Osteoblast (primary cell): ENCODE measurements around the gene GLCCI1. TPM values are rescaled to one million over a fixed set of nuclear protein-coding genes. Genes with fewer than 3 reads are reported as not detected.

Experiments
- DNase-seq: peaks from one replicate; pipeline ENCODE4 v3.0.0; 2011; ENCODE audit warnings: low spot score, mixed read lengths; ENCODE audit not compliant: insufficient read length; ENCODE audit errors: missing footprints
- H2AFZ ChIP-seq: 2 replicates; pipeline ENCODE4 v1.6.0; 2011; ENCODE audit warnings: mild to moderate bottlenecking, low read length
- H3K27ac ChIP-seq: 2 replicates; pipeline ENCODE4 v1.5.1; 2011; ENCODE audit warnings: mild to moderate bottlenecking, low read depth, low read length, moderate library complexity
- H3K27me3 ChIP-seq: 2 replicates; pipeline ENCODE4 v1.6.0; 2012; ENCODE audit warnings: mild to moderate bottlenecking, control low read depth, inconsistent platforms, low read length, moderate library complexity; ENCODE audit not compliant: insufficient read depth
- H3K36me3 ChIP-seq: 2 replicates; pipeline ENCODE4 v1.5.1; 2011; ENCODE audit warnings: mild to moderate bottlenecking, low read length, control low read depth, moderate library complexity; ENCODE audit not compliant: insufficient read depth
- H3K4me1 ChIP-seq: 2 replicates; pipeline ENCODE4 v1.5.1; 2011; ENCODE audit warnings: mild to moderate bottlenecking, low read length, control low read depth, moderate library complexity; ENCODE audit not compliant: insufficient read depth
- H3K4me2 ChIP-seq: 2 replicates; pipeline ENCODE4 v1.6.0; 2011; ENCODE audit warnings: mild to moderate bottlenecking, low read length; ENCODE audit not compliant: insufficient read depth
- H3K4me3 ChIP-seq: fragments of 200-600 bp; sonication (generic); 3 replicates; pipeline ENCODE4 v1.5.1; 2012; ENCODE audit warnings: mild to moderate bottlenecking, low read length, inconsistent platforms; ENCODE audit not compliant: insufficient read depth
- H3K79me2 ChIP-seq: 2 replicates; pipeline ENCODE4 v1.6.0; 2012; ENCODE audit warnings: mild to moderate bottlenecking, low read length, control low read depth, inconsistent platforms; ENCODE audit not compliant: insufficient read depth
- H3K9me3 ChIP-seq: 2 replicates; pipeline ENCODE4 v1.5.1; 2011; ENCODE audit warnings: low read depth, low read length, control low read depth
- H4K20me1 ChIP-seq: 2 replicates; pipeline ENCODE4 v1.6.0; 2012; ENCODE audit warnings: mild to moderate bottlenecking, low read length, control low read depth; ENCODE audit not compliant: insufficient read depth
- CTCF ChIP-seq: IDR thresholded peaks from 2 replicates; pipeline ENCODE4 v1.5.1; 2011; ENCODE audit warnings: mild to moderate bottlenecking, low read depth, low read length, moderate library complexity; ENCODE audit errors: extremely low read depth
- total RNA-seq: library from RNA; depleted of rRNA; stranded (reverse); fragments of >200 nt; gene quantifications from 2 replicates; pipeline ENCODE4 v1.2.3, GENCODE V29; 2012

Gene GLCCI1
- total RNA-seq, 1 donor = 10.1 TPM

- Histone ChIP-seq H3K79me2 (peaks cover 82% of the 10 kb centered on the region), H3K36me3 (no peaks in the 10 kb centered on the region), H3K27me3 (no peaks in the 10 kb centered on the region), H3K9me3 (no peaks in the 10 kb centered on the region), H2AFZ (no peak overlapping the region), H3K27ac (no peak overlapping the region), H4K20me1 (no peaks in the 10 kb centered on the region), H3K4me1 (peaks cover 11% of the 10 kb centered on the region), H3K4me3 (no peak overlapping the region), H3K4me2 (no peak overlapping the region)
- no peak for DNase-seq
- no peak for TF ChIP-seq CTCF
Observed at GRCh38 chr7:7978860-7979259, 10.3 kb downstream of the GLCCI1 start.

DNA sequence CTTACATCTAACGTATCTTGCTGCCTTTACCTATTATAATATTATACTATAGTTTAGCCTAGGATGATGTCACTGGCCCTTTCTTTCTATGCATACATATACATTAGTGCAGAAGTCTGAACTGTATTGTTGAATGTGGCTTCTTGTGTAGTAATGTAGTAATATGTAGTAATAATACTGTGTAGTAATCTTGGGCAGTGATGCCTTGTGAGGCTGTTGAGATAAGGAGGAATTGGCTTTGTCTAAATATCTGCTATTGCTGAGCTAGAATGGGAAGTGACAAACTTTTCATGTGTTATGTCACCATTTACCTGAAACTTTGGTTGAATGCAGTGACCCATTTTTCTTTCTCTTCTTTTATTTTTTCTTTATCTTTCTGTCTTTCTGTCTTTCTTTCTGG is 11.0 kb downstream of the GLCCI1 start:
- Histone ChIP-seq H3K4me1 (peaks cover 11% of the 10 kb centered on the region), H3K4me3 (no peak overlapping the region), H3K9me3 (no peaks in the 10 kb centered on the region), H3K27ac (no peak overlapping the region), H2AFZ (no peak overlapping the region), H3K36me3 (no peaks in the 10 kb centered on the region), H3K27me3 (no peaks in the 10 kb centered on the region), H3K79me2 (peaks cover 77% of the 10 kb centered on the region), H3K4me2 (no peak overlapping the region), H4K20me1 (no peaks in the 10 kb centered on the region)
- TF ChIP-seq CTCF = no peak
- DNase-seq = no peak

- TF ChIP-seq CTCF = no peak
- H3K9me3 ChIP-seq = no peaks in the 10 kb centered on the region
- peaks cover 14% of the 10 kb centered on the region for H3K4me1 ChIP-seq
- no peak overlapping the region for H2AFZ ChIP-seq
- H3K4me2 ChIP-seq = no peak overlapping the region
- no peaks in the 10 kb centered on the region for H4K20me1 ChIP-seq
- H3K4me3 ChIP-seq = no peak overlapping the region
- H3K27me3 ChIP-seq = no peaks in the 10 kb centered on the region
- H3K27ac ChIP-seq = no peak overlapping the region
- DNase-seq = no peak
- peaks cover 74% of the 10 kb centered on the region for H3K79me2 ChIP-seq
- H3K36me3 ChIP-seq = no peaks in the 10 kb centered on the region
Observed at GRCh38 chr7:7980134-7980533, 11.5 kb downstream of the GLCCI1 start.

DNA sequence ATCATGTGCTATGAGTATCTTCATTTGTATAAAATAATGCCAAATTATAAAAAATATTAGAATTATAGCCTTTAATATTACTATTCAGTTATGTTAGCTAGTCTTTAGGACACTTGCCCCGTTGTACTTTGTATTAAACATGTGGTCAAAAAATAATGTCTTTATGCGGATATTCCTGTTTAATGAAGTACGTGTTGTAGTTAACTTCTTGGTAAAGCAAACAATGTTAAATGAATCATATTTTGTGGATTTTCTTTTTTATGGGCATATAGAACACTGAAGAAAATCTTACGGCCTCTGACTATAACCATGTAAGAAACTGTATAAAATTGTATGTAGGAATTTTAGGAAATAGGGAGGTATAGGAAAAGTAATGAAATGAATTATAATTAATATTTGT is 14.3 kb downstream of the GLCCI1 start:
- Histone ChIP-seq H3K4me2 (no peak overlapping the region), H3K4me3 (no peak overlapping the region), H2AFZ (no peak overlapping the region), H3K79me2 (peaks cover 68% of the 10 kb centered on the region), H4K20me1 (no peaks in the 10 kb centered on the region), H3K9me3 (no peaks in the 10 kb centered on the region), H3K36me3 (no peaks in the 10 kb centered on the region), H3K27me3 (no peaks in the 10 kb centered on the region), H3K27ac (no peak overlapping the region), H3K4me1 (peaks cover 4% of the 10 kb centered on the region)
- DNase-seq = peak; percentile 10
- TF ChIP-seq CTCF = no peak
